ENCODE results near the gene ARHGEF5.

DNA sequence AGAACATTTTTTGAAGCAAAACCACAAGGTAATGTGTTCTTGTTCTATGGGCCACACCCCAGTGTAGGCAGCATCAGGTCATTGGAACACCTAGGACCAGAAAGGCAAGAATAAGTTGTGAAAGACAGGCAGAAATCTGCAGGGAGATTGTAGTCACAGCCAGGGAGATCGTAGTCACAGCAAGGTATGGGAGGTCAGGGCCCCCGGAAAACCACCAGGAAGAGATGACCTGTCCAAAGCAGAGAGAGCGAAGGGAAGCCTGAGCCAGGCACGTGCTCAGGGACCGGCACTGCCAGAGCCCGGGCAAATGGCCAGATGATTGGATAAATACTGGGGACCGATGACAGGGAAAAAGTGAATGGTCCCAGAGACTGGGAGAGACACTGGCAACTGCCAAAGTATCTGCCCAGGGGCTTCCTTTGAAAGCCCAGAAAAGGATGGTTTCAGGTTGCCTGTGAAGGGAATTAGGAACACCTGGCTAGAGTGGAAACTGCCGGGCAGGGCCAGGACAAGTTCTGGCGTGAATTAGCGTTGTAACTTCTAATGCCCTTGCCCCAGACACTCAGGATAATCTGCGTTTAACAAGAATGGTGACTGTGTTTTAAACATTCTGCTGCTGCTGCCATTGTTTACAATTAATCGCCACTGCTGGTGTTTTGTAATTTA lies 52.2 kb downstream of the ARHGEF5 start:
- TF ChIP-seq, protein P1, sequence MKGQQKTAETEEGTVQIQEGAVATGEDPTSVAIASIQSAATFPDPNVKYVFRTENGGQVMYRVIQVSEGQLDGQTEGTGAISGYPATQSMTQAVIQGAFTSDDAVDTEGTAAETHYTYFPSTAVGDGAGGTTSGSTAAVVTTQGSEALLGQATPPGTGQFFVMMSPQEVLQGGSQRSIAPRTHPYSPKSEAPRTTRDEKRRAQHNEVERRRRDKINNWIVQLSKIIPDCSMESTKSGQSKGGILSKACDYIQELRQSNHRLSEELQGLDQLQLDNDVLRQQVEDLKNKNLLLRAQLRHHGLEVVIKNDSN (CRISPR knock-in tag; IDR thresholded peaks at IDR 0.05), result no peak
- TF ChIP-seq, protein P2, sequence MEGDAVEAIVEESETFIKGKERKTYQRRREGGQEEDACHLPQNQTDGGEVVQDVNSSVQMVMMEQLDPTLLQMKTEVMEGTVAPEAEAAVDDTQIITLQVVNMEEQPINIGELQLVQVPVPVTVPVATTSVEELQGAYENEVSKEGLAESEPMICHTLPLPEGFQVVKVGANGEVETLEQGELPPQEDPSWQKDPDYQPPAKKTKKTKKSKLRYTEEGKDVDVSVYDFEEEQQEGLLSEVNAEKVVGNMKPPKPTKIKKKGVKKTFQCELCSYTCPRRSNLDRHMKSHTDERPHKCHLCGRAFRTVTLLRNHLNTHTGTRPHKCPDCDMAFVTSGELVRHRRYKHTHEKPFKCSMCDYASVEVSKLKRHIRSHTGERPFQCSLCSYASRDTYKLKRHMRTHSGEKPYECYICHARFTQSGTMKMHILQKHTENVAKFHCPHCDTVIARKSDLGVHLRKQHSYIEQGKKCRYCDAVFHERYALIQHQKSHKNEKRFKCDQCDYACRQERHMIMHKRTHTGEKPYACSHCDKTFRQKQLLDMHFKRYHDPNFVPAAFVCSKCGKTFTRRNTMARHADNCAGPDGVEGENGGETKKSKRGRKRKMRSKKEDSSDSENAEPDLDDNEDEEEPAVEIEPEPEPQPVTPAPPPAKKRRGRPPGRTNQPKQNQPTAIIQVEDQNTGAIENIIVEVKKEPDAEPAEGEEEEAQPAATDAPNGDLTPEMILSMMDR (IDR thresholded peaks at IDR 0.05 in 2 of 3, conservative IDR thresholded peaks at IDR 0.05 in 1 of 3; ENCODE audit: insufficient read depth in 2 of 3, low read depth in 1 of 3, low read length in 3 of 3), result no peak
- TF ChIP-seq, protein P3, sequence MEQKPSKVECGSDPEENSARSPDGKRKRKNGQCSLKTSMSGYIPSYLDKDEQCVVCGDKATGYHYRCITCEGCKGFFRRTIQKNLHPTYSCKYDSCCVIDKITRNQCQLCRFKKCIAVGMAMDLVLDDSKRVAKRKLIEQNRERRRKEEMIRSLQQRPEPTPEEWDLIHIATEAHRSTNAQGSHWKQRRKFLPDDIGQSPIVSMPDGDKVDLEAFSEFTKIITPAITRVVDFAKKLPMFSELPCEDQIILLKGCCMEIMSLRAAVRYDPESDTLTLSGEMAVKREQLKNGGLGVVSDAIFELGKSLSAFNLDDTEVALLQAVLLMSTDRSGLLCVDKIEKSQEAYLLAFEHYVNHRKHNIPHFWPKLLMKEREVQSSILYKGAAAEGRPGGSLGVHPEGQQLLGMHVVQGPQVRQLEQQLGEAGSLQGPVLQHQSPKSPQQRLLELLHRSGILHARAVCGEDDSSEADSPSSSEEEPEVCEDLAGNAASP (IDR thresholded peaks at IDR 0.05), result no peak
- TF ChIP-seq HNRNPK (IDR thresholded peaks at IDR 0.05; ENCODE audit: low read depth, low read length, poor library complexity, severe bottlenecking), result no peak
- TF ChIP-seq, protein P4, sequence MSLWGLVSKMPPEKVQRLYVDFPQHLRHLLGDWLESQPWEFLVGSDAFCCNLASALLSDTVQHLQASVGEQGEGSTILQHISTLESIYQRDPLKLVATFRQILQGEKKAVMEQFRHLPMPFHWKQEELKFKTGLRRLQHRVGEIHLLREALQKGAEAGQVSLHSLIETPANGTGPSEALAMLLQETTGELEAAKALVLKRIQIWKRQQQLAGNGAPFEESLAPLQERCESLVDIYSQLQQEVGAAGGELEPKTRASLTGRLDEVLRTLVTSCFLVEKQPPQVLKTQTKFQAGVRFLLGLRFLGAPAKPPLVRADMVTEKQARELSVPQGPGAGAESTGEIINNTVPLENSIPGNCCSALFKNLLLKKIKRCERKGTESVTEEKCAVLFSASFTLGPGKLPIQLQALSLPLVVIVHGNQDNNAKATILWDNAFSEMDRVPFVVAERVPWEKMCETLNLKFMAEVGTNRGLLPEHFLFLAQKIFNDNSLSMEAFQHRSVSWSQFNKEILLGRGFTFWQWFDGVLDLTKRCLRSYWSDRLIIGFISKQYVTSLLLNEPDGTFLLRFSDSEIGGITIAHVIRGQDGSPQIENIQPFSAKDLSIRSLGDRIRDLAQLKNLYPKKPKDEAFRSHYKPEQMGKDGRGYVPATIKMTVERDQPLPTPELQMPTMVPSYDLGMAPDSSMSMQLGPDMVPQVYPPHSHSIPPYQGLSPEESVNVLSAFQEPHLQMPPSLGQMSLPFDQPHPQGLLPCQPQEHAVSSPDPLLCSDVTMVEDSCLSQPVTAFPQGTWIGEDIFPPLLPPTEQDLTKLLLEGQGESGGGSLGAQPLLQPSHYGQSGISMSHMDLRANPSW (CRISPR knock-in tag; IDR thresholded peaks at IDR 0.05), result no peak
- no peak for TF ChIP-seq FOXJ3 (CRISPR knock-in tag; IDR thresholded peaks at IDR 0.05)
- TF ChIP-seq HDAC1 (IDR thresholded peaks at IDR 0.05), result no peak
- TF ChIP-seq HDAC2 (IDR thresholded peaks at IDR 0.05), result no peak
- TF ChIP-seq PPARD (CRISPR knock-in tag; IDR thresholded peaks at IDR 0.05), result no peak
- TF ChIP-seq PHF8 (IDR thresholded peaks at IDR 0.05; ENCODE audit: borderline replicate concordance, low read length), result no peak
